Measurements from ENCODE around the gene PPFIBP1.
"Not testable (repeated sequence)": the region's sequence is repeated elsewhere in the genome, so short reads cannot be mapped to it uniquely, and the experiment has no call there.

The PPFIBP1 gene

DNA sequence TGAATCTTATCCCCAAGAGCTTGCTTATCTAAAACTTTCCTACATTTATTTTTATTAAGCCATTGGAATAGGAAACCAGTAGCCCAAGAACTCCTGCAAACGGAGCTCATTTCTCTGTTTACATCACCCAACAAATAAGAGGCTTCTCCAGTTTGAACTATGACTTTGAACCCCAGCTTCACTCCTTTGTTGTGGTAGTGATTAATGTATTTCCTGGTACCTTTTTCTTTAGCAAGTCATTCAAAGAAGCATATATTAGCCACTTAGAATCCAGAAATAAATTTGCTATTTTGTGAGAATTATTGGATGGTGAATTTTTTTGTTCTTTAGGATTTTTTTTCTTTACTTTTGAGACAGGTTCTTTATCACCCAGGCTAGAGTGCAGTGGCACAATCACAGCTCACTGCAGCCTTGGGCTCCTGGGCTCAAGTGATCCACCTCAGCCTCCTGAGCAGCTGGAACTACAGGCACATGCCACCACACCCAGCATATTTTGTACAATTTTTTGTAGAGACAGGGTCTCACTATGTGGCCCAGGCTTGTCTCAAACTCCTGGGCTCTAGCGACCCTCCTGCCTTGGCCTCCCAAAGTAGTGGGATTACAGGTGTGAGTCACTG lies 104.0 kb downstream of the PPFIBP1 start:
- not testable (repeated sequence) for DNase-seq (ENCODE audit: low spot score)

GRCh38 chr12:27630219-27630618 lies 106.2 kb downstream of the PPFIBP1 start:
- DNase-seq (ENCODE audit: low spot score), result peak; percentile 42

DNA sequence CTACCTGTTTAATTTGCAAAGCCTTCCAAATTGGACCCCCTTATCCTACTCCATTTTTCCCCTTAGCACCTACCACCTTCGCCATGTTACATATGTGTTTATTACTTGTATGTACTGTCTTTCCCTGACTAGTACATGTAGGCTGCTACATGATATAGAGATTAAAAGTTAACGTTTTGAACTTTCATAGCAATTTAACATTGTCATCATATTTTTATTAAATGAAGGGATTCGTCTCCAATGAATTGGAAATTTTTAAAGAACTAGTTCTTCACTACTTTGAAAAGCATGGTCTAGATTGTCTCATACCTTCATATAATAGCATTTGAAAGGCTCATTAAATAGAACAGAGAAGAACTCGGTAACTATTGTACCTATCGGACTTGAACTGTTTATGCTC lies 107.4 kb downstream of the PPFIBP1 start:
- DNase-seq (ENCODE audit: low spot score), result no peak

GRCh38 chr12:27631813-27632491 lies 107.9 kb downstream of the PPFIBP1 start:
- DNase-seq (ENCODE audit: low spot score), result no peak

DNA sequence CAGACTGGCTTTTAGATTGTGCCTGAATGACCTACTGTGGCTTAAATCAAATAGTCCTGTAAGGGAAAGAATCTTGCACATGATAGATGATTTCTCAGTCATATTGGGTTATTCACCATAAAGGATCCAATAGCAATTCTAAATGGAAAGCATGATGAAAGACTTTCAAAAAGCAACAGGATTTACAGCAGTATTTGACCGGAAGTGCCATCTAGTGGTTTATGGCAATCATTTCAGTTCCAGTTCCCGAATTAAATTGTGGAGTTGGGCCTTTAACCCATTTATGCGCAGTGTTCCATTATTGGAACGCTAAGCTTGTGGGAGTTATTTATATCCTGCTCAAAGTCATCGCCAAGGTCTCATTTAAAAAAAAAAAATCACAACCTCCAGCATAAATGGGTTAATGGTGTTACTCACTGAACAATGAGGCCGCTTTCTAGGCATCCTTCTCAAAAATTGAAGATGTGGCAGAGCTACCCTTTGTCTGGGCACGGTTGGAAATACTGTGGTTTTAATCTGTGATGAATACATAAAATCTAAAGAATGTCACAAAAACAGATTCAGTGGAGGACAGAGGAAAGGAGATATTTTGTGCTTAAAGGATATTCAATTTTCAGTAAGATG lies 111.5 kb downstream of the PPFIBP1 start:
- DNase-seq (ENCODE audit: low spot score), result peak; percentile 47

DNA sequence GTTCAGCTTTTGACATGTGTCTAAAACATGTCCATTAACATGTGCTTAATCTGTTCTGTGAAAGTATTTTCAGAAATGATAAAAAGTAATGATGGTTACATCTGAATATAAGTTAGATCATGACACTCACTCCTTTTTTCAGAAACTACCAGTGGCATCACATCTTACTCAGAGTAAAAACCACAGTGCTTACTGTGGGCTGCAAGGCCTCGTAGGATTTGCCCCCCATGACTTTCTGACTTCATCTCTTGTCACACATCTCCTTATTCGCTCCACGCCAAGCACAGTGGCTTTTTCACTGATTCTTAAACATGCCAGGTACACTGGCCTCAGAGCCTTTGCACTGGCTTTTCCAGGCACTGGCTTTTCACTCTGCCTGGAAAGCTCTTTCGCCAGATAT lies 112.6 kb downstream of the PPFIBP1 start:
- not testable (repeated sequence) for DNase-seq (ENCODE audit: low spot score)

GRCh38 chr12:27637524-27637923 lies 113.5 kb downstream of the PPFIBP1 start:
- DNase-seq (ENCODE audit: low spot score), result no peak

GRCh38 chr12:27639265-27639664 lies 115.3 kb downstream of the PPFIBP1 start:
- DNase-seq (ENCODE audit: low spot score), result no peak

GRCh38 chr12:27640566-27641200 lies 116.7 kb downstream of the PPFIBP1 start:
- DNase-seq (ENCODE audit: low spot score), result not testable (repeated sequence)

GRCh38 chr12:27642361-27642760 lies 118.4 kb downstream of the PPFIBP1 start:
- DNase-seq (ENCODE audit: low spot score), result not testable (repeated sequence)

DNA sequence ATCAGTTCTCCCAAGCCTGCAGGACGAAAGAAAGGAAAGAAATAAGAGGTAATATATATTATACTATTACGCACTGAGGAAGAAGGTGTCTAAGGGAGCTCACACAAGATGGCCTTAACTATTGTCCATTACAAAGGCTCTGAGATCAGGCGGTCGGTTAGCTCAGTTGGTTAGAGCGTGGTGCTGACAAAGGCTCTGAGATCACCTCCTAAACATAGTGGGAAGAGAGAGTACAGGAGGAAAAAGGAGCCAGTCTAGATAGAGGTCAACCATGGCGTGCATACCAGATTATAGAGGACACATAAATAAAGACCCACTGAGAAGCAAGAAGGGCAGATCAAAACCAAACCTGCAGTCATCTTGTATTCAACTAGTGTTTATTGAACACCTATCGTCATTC lies 118.9 kb downstream of the PPFIBP1 start:
- DNase-seq (ENCODE audit: low spot score), result not testable (repeated sequence)

- no peak for DNase-seq (ENCODE audit: low spot score)
Observed at GRCh38 chr12:27644158-27644845, 120.3 kb downstream of the PPFIBP1 start.

DNA sequence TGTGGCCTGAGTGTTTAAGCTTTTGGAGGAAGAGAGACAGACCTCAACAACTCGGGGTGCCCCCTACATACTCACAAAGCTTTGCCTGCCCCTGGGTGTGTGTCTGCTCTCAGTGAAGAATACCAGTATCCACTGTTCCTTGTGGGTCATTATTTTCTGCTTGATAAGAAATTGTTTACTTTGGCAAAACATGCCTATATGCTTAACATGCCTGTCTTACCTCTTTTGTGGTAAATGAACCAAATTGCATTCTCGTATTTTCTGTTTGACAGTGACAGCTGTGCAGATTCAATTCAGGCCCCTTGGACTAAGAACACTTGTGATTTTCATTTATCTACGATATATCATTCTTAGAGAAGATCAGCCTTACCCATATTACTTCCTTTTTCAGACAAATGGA lies 121.7 kb downstream of the PPFIBP1 start:
- no peak for DNase-seq (ENCODE audit: low spot score)

GRCh38 chr12:27646149-27646548 lies 122.1 kb downstream of the PPFIBP1 start:
- DNase-seq (ENCODE audit: low spot score), result no peak

GRCh38 chr12:27650011-27650410 lies 126.0 kb downstream of the PPFIBP1 start:
- DNase-seq (ENCODE audit: low spot score), result no peak

DNA sequence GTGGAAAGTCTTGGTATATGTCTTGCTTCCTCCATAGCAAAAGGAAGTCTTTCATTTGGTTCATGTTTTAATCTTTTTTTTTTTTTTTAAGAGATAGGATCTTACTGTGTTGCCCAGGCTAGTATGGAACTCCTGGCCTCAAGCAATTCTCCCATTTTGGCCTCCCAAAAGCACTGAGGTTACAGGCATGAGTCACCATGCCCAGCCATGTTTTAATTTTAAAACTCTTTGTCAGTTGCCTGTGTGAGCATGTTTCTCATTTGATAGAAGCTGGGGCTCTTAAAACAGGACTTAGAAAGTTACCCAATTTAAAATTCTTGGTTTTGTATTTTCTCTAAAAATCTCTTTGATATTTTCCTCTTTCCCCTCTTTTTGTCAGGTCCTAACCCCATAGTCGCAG lies 127.2 kb downstream of the PPFIBP1 start:
- no peak for DNase-seq (ENCODE audit: low spot score)

GRCh38 chr12:27652174-27652763 lies 128.3 kb downstream of the PPFIBP1 start:
- DNase-seq (ENCODE audit: low spot score), result peak; percentile 83

DNA sequence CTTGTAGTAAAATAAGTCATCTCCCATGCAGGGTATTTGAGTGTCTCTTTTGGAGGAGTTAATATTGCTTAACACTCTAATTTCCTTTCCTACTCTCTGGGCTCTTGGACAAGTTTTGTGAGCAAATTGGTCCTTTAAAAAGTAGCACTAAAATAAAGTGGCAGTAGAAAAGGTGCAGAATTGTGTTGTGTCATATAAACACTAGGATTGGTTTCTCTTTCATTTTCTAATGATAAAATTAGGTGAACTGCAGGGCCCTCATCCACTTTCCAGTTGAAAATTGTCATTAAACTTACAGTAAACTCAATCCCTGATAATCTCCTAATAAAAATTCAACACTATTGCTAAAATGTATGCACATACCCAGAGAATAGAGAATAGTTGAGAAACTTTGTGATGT lies 129.7 kb downstream of the PPFIBP1 start:
- no peak for DNase-seq (ENCODE audit: low spot score)

GRCh38 chr12:27655476-27655875 lies 131.5 kb downstream of the PPFIBP1 start:
- not testable (repeated sequence) for DNase-seq (ENCODE audit: low spot score)

GRCh38 chr12:27657296-27657695 lies 133.3 kb downstream of the PPFIBP1 start:
- DNase-seq (ENCODE audit: low spot score), result no peak

DNA sequence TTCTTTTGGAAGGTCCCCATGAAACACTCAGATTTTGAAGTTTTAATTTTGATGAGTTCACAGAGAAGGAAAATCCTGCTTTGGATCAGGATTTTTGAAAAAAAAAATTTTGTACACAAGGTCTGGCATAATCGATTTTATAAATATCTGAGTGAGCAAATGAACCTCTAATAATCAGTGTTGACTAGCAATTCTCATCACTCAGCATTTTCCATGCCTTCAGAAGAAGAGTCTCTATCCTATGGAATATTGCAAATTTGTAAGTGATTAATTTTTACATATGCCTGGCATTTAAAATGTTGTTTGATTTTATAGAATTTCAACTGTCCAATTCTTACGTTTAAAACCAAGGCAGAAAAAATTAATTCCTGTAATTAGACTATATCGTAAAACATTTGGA lies 141.7 kb downstream of the PPFIBP1 start:
- no peak for DNase-seq (ENCODE audit: low spot score)

- no peak for DNase-seq (ENCODE audit: low spot score)
Observed at GRCh38 chr12:27666510-27666909, 142.5 kb downstream of the PPFIBP1 start.
